GM18951 (cell line): ENCODE measurements around the gene YRDC.

ENCODE experiments used
- POLR2A ChIP-seq: IDR thresholded peaks from 4 replicates; pipeline ENCODE4 v1.6.1; 2011; ENCODE audit warnings: mild to moderate bottlenecking; ENCODE audit not compliant: insufficient read length, insufficient read depth; ENCODE audit errors: extremely low read depth
- in situ Hi-C: fragments of 300-500 bp; cut with MboI; formaldehyde crosslinking; loops from one replicate; pipeline ENCODE4 v1.12.0; 2022; ENCODE audit warnings: low sequenced_read_pairs, mixed read lengths, inconsistent platforms; ENCODE audit not compliant: unreplicated experiment

YRDC gene

DNA sequence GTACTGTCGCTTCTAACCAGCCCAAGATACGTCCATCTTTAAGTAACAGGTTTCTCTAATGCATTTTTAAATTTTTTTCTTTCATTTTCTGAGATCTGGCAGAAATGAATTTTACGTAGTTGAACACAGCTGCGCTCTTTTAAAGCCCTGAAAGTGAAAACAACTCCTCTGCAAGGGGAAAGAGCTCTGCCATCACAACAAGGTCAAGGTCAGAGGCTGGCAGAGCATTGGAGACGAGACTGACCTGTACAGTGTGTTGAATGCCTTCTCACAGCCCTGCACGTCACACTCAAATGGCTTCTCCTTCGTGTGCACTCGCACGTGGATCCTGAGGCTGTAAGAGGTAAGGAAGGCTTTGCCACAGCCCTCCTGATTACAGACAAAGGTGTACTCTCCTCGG, 31.7 kb upstream of the YRDC start:
- in situ Hi-C loops, result no loop called here
- no peak for TF ChIP-seq POLR2A

DNA sequence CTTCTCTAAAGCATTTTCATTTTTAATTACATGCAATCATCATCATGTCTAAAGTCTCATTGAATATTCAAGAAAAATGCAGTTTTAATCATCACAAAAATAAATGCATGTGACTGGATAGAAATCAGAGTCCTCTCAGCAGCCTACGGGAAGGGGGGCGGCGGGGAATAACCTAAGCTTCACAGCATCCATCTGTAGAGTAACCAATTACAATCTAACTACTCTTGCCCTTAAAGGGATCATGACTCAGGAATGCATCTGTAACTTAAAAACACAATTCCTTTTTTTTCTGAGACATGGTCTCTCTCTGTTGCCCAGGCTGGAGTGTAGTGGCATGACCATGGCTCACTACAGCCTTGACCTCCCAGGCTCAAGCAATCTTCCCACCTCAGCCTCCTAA, 28.8 kb upstream of the YRDC start:
- no peak for TF ChIP-seq POLR2A
- in situ Hi-C loops, result no loop called here

DNA sequence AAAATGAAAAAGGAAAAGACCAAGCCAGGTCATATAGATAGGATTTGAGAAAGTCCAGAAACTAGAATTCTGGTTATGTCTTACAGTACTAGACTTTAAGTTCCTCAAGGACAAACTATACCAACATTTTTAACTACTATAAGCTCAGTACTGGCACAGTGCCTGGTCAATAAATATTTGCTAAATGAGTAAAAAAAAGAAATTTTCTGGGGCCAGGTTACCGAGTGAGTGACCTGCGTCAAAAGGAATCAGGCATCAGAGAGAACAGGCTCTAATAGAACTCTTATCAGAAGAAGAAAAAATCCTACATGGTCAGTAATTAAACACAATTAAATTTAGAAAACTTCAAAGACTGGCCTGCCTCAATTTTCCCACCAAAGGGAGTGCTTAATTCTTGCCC, 23.8 kb upstream of the YRDC start:
- in situ Hi-C loops, result no loop called here
- TF ChIP-seq POLR2A, result no peak

DNA sequence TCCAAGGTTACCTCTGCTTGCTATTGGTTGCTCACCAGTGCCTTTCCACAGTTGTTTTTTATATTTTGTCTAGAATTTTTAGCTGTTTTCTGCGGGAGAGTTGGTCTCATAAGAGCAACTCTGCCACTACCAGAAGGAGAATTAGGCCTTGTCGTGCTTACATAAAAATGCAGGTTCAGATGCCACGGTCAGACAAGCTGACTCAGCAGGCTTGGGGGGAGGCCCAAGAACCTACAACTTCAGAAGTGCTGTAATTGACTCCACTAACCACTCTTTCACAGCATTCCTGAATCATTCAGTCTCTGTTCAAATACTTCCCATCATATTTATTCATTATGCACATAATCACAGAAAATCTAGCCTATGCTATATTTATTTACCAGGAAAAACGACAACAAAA, 23.1 kb upstream of the YRDC start:
- in situ Hi-C loops, result no loop called here
- TF ChIP-seq POLR2A, result no peak

DNA sequence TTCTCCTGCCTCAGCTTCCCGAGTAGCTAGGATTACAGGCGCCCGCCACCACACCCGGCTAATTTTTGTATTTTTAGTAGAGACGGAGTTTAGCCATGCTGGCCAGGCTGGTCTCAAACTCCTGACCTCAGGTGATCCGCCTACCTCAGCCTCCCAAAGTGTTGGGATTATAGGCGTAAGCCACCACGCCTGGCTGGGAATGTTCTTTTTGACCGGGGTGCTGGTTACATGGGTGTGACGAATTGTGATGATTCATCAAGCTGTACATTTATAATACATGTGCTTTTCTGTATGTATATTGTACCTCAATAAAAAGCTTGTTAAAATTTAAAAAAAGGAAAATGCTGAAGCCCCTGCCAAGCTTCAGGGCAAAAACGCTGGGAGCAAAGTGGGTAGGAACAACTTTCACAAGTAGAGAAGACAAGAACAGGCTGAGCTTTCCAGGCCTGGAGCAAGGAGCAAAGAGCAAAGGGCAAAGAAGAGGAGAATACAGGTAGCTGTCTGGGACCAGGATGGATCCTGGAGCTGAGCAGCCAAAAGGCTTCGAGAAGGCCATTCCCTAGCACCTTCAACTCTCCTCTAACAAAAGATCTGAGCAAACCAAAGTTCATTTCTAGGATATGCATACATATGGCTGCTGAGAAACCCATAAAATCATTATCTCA, 20.5 kb upstream of the YRDC start:
- in situ Hi-C loops, result no loop called here
- TF ChIP-seq POLR2A, result no peak

DNA sequence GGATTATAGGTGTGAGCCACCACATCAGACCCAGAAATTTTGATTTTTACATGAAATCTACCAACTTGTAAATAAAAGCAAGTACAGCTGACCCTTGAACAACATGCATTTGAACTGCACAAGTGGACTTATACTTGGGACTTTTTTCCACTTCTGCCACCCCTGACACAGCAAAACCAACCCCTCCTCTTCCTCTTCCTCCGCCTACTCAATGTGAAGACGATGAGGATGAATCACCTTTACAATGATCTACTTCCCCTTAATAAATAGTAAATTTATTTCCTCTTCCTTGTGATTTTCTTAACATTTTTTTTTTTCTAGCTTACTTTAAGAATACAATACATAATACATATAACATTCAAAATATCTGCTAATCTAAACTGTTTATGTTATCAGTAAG, 17.5 kb upstream of the YRDC start:
- in situ Hi-C loops, result no loop called here
- no peak for TF ChIP-seq POLR2A

DNA sequence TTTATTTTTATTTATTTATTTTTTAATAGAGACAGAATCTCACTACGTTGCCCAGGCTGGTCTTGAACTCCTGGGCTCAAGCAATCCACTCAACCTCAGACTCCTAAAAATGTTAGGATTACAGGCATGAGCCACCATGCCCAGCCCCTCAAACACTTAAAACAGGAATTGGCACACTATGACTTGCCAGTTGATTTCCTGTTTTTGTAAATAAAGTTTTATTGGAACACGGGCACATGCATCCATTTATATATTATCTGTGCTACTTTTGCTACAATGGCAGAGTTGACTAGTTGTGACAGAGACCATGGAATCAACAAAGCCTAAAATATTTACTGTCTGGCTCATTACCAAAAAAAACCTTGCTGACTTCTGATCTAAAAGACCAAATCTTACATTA, 16.0 kb upstream of the YRDC start:
- in situ Hi-C loops, result no loop called here
- no peak for TF ChIP-seq POLR2A

DNA sequence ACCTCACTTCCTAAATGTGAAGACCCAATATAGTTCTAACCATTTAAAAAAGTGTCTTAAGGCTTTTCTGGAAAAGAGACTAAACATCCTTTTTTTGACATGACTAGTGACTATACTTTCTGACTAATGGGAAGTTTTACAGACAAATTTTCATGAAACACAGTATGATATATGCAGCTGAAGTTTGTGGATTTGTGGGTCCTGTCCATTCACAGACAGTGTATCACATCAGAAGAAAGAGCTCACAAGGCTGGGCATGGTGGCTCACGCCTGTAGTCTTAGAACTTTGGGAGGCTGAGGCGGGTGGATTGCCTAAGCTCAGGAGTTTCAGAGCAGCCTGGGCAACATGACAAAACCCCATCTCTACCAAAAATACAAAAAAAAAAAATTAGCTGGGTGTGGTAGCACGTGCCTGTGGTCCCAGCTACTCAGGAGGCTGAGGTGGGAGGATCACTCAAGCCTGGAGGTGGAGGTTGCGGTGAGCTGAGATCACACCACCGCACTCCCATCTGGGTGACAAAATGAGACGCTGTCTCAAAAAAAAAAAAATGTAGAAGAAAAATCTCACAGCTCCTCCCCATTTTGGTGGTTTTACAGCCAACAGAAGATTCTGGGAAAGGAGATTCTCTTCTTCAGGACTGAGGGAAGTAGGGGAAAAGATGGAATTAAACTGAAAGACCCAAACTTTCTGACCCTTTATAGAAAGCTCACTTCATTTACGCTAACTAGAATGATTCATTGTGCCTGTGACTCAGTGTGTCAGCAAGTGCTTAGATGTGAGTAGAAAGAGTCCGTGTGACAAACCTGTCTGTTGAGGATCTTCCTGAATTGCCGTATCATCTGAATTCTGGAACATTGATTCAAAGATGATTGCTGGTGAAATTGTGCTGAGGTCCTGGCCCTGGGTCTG, 15.2 kb upstream of the YRDC start:
- in situ Hi-C loops, result no loop called here
- no peak for TF ChIP-seq POLR2A

DNA sequence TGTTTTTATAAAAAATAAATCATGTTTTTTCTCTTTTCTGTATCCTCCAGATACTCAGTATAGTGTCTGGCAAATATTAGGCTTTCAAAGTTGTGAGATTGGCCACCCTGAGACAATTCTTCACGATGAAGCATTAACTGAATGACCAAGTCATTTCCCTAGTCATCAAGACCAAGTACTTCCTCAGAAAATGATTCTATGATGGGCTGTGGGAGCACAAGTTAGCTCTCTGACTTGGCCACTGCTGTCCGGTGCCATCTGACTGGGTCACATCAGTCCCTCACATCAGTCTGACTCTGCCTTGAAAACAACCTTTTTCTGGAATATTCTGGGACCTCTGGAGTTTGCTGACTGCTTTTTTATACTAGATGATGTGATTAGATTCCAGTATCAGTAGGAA, 13.5 kb upstream of the YRDC start:
- in situ Hi-C loops, result no loop called here
- no peak for TF ChIP-seq POLR2A

DNA sequence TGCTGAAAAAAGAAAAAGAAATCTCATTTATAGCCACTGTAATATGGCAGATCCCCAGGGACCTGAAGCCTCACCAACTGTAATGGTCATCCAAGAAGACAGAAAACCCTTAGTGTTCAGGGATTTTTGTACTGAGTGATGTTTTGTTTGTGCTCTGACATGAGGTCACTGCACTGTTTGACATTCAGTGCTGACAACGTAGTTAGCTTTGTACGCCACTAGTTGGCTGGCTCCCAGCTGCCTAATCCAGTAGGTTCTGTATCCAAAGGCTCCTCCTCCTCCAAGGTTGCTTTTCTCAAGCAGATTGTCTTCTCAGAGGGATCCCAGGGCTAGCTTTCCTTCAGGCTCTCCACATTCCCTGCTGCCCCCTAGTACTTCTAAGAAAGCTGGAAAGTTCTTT, 9.5 kb upstream of the YRDC start:
- in situ Hi-C loops, result no loop called here
- TF ChIP-seq POLR2A, result no peak

DNA sequence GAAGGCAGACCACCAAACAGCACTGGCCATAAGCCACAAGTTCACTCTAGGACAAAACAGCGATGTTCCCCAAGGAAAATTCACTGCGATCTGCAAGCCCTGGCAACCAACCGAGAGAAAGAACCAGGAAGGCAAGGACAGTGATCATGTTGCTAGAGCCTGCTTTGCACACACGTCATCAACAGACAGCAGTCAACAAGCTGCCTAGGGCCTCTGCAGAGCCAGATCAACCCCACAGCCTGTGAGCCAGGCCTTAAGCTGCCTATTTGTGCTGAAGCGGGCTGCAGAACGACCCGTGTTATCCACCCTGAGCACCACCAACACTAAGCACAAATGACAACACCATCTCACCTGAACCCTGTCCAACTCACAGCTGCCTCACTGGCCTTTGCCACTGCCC, 6.2 kb upstream of the YRDC start:
- in situ Hi-C loops, result no loop called here
- no peak for TF ChIP-seq POLR2A

DNA sequence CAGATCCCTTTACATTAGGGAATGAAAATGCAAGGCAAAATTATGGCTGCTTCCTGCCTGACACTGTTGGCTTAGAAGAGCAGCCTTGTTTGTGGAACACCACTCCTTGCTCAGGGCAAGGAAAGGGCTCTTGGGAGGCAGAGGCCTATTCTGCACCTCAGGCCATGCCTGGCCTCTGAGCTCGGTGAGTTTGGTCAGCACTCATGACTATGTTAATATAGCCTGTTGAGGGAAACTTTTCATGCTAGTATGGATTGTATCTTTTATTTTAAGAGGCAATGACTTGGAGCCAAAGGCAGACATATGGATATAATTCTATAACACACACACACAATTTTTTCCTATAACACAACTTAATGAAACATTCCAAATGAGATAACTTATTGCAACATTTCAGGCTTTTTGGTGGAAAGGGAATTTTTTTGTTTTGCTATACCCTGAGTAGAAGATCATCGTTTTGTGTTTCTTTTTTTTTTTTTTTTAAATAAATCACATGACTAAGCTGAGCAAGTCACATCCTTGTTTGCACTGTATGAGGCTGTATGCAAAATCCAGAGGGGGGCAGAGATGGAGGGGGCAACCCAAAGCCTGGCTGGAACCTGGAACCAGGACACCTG, 5.6 kb upstream of the YRDC start:
- in situ Hi-C loops, result no loop called here
- no peak for TF ChIP-seq POLR2A

DNA sequence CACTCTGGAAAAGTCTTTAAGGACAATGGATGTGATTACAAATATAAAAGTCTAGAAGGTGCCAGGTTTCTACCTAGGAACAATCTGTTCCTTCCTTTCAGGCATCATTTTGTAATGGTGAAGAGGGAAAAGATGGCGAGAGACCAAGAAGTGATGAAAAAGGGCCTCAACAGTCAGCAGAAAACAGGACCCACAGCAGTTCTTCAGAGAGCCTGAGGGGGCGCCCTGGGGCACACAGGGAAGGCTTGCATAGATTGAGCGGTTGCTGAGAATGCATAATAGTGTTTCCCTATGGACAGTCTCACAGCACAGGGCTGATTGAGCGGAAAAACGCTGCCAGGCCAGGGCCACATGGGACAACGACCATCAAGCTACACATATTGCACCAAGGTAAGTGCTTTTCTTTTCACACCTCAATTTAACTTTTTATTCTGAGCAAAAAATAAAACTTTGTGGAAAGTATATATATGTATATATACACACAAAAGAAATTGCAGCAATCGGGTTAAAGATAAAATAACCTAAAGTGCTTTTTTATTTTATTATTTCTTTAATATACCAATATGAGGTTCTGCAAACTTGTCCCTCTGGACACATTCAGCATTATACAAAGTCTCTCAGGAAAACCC, 3.1 kb upstream of the YRDC start:
- in situ Hi-C loops, result no loop called here
- TF ChIP-seq POLR2A, result no peak

DNA sequence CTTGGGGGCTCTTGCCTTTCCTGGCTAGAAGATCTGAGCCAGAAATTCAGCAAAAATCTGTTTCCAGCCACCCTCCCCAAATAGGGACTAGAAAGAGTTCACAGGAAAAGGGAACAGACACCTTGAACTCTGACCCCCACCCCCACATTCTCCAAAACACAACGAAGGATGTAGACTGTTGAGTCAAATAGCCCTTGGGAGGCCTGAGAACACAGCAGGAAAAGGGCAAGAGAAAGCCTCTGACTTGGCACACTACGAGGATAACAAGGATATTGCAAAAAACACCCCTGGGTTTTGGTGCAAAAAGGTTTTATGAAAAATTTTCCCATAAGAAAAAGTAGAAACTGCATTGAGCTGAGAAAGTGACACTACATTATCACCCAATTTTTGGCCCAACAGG, 1.9 kb upstream of the YRDC start:
- no peak for TF ChIP-seq POLR2A
- in situ Hi-C loops, result no loop called here
